Smooth muscle cell (in vitro differentiated cells): ENCODE measurements around the gene TOGARAM1. TPM values are rescaled to one million over a fixed set of nuclear protein-coding genes. Genes with fewer than 3 reads are reported as not detected.

Experiments used
- DNase-seq: peaks from one replicate; lab custom pipeline; 2025; ENCODE audit not compliant: unreplicated experiment; lab: John Stamatoyannopoulos, UW
- H2AFZ ChIP-seq: fragments of 200-600 bp; sonication (generic); 2 replicates; pipeline ENCODE4 v1.6.0; 2016; ENCODE audit warnings: antibody characterized with exemption, low read depth, mild to moderate bottlenecking
- H3F3A ChIP-seq: fragments of 200-600 bp; sonication (generic); 2 replicates; pipeline ENCODE4 v1.6.0; 2017; ENCODE audit warnings: antibody characterized with exemption, low read depth
- H3K27ac ChIP-seq: fragments of 200-600 bp; sonication (generic); 2 replicates; pipeline ENCODE4 v1.5.1; 2016; ENCODE audit warnings: low read depth, mild to moderate bottlenecking
- H3K27me3 ChIP-seq: fragments of 200-600 bp; sonication (generic); 2 replicates; pipeline ENCODE4 v1.6.1; 2016; ENCODE audit warnings: low read depth, mild to moderate bottlenecking
- H3K36me3 ChIP-seq: fragments of 200-600 bp; sonication (generic); 2 replicates; pipeline ENCODE4 v1.5.1; 2016; ENCODE audit warnings: low read depth
- H3K4me1 ChIP-seq: fragments of 200-600 bp; sonication (generic); 2 replicates; pipeline ENCODE4 v1.5.1; 2016; ENCODE audit warnings: low read depth
- H3K4me2 ChIP-seq: fragments of 200-600 bp; sonication (generic); 2 replicates; pipeline ENCODE4 v1.6.0; 2016; ENCODE audit warnings: mild to moderate bottlenecking
- H3K4me3 ChIP-seq: fragments of 200-600 bp; sonication (generic); 2 replicates; pipeline ENCODE4 v1.5.1; 2016; ENCODE audit warnings: mild to moderate bottlenecking
- H3K79me2 ChIP-seq: fragments of 200-600 bp; sonication (generic); 2 replicates; pipeline ENCODE4 v1.6.0; 2016; ENCODE audit warnings: low read depth, mild to moderate bottlenecking
- H3K9ac ChIP-seq: fragments of 200-600 bp; sonication (generic); 2 replicates; pipeline ENCODE4 v1.6.0; 2016; ENCODE audit warnings: low read depth
- H3K9me3 ChIP-seq: fragments of 200-600 bp; sonication (generic); replicated peaks from 2 replicates; pipeline ENCODE4 v1.5.1; 2016; ENCODE audit warnings: low read depth
- H4K20me1 ChIP-seq: fragments of 200-600 bp; sonication (generic); 2 replicates; pipeline ENCODE4 v1.6.0; 2016; ENCODE audit warnings: low read depth
- CTCF ChIP-seq: fragments of 200-600 bp; sonication (generic); IDR thresholded peaks from 2 replicates; pipeline ENCODE4 v1.5.1; 2017; ENCODE audit warnings: borderline replicate concordance, mild to moderate bottlenecking, antibody characterized with exemption; ENCODE audit not compliant: insufficient read depth, poor library complexity, severe bottlenecking
- WGBS: methylation state at CpG from one replicate; pipeline ENCODE4 v1.1.7; 2016; ENCODE audit warnings: low lambda C conversion rate; 5-methylcytosine and 5-hydroxymethylcytosine counted together
- polyA plus RNA-seq: library from polyadenylated mRNA; unstranded; fragments of >200 nt; fragmentation: Nextera tagmentation; extraction: Ambion mirVana; gene quantifications from 2 replicates; pipeline ENCODE4 v1.2.1, GENCODE V29; 2016
- total RNA-seq: library from RNA; depleted of rRNA; stranded (reverse); fragments of >200 nt; gene quantifications from 2 replicates; pipeline ENCODE4 v1.2.3, GENCODE V29; 2014

The TOGARAM1 gene
- total and polyA plus RNA-seq, 2 experiments from 2014 or later, result 9.8 to 22.8 TPM

GRCh38 chr14:44989497-44990440 is 27.8 kb downstream of the TOGARAM1 start:
- no peak overlapping the region for H3K27ac ChIP-seq
- TF ChIP-seq CTCF, result no peak
- no peak for DNase-seq
- 77% methylated on average over 3 of the region's 3 CpGs for WGBS
- H4K20me1 ChIP-seq, result peaks cover 43% of the 10 kb centered on the region
- no peak overlapping the region for H3K4me3 ChIP-seq
- no peak overlapping the region for H3K4me2 ChIP-seq
- no peak overlapping the region for H2AFZ ChIP-seq
- H3K36me3 ChIP-seq, result no peaks in the 10 kb centered on the region
- H3K27me3 ChIP-seq, result no peaks in the 10 kb centered on the region
- no peaks in the 10 kb centered on the region for H3F3A ChIP-seq
- H3K9ac ChIP-seq, result no peak overlapping the region
- no peaks in the 10 kb centered on the region for H3K9me3 ChIP-seq
- H3K79me2 ChIP-seq, result peaks cover 57% of the 10 kb centered on the region
- no peaks in the 10 kb centered on the region for H3K4me1 ChIP-seq

GRCh38 chr14:44990533-44990932 is 28.5 kb downstream of the TOGARAM1 start:
- TF ChIP-seq CTCF, result no peak
- no peak overlapping the region for H3K27ac ChIP-seq
- H2AFZ ChIP-seq, result no peak overlapping the region
- H3F3A ChIP-seq, result no peaks in the 10 kb centered on the region
- H3K9ac ChIP-seq, result no peak overlapping the region
- WGBS, result 93% methylated on average over 2 of the region's 2 CpGs
- H3K79me2 ChIP-seq, result peaks cover 49% of the 10 kb centered on the region
- no peaks in the 10 kb centered on the region for H3K27me3 ChIP-seq
- H3K4me2 ChIP-seq, result no peak overlapping the region
- no peaks in the 10 kb centered on the region for H3K4me1 ChIP-seq
- H3K4me3 ChIP-seq, result no peak overlapping the region
- no peaks in the 10 kb centered on the region for H3K9me3 ChIP-seq
- H4K20me1 ChIP-seq, result peaks cover 35% of the 10 kb centered on the region
- no peak for DNase-seq
- no peaks in the 10 kb centered on the region for H3K36me3 ChIP-seq

- no peak for TF ChIP-seq CTCF
Observed at GRCh38 chr14:44995196-44995595, 33.2 kb downstream of the TOGARAM1 start.

More at GRCh38 chr14:44995196-44995595, 33.2 kb downstream of the TOGARAM1 start:
- Histone ChIP-seq H2AFZ (no peak overlapping the region), H3K36me3 (peaks cover 11% of the 10 kb centered on the region), H3K27me3 (no peaks in the 10 kb centered on the region), H3K4me1 (no peaks in the 10 kb centered on the region), H4K20me1 (peaks cover 23% of the 10 kb centered on the region), H3F3A (no peaks in the 10 kb centered on the region), H3K4me3 (no peak overlapping the region), H3K9ac (no peak overlapping the region), H3K79me2 (peaks cover 36% of the 10 kb centered on the region), H3K27ac (no peak overlapping the region), H3K9me3 (no peaks in the 10 kb centered on the region), H3K4me2 (no peak overlapping the region)
- WGBS, result 95% methylated on average over 3 of the region's 3 CpGs
- DNase-seq, result no peak
